Muscle of leg (tissue), 9 donors: ENCODE results near the gene AKIP1. TPM values are rescaled to one million over a fixed set of nuclear protein-coding genes. Genes with fewer than 3 reads are reported as not detected.

Experiments
- polyA plus RNA-seq, 8 donors: library from polyadenylated mRNA; unstranded; fragments of 120-200 nt; gene quantifications; one replicate each; pipeline versions ENCODE4 v1.2.1 to v1.2.3, GENCODE V29; 2013; ENCODE audit warnings: inconsistent platforms in 1 of 8, low replicate concordance in 1 of 8; ENCODE audit not compliant: insufficient read length in 8 of 8, insufficient read depth in 1 of 8
- total RNA-seq: library from RNA; stranded (reverse); fragments of 120-200 nt; gene quantifications from one replicate; pipeline ENCODE4 v1.2.4, GENCODE V29; 2013

AKIP1 gene
- total and polyA plus RNA-seq, 9 donors: 18.2 to 30.3 (median 24.4) TPM

Other genes with a start within 250 kb of the AKIP1 start
- gene TRIM66, start 228.5 kb upstream of the AKIP1 start, total RNA-seq: 3.8 TPM
- 1 to 10 TPM; 1.0 to 5.8 (median 2.7) TPM for gene TRIM66, start 228.5 kb upstream of the AKIP1 start, polyA plus RNA-seq
- 2,776 TPM for gene RPL27A, start 228.4 kb upstream of the AKIP1 start, total RNA-seq
- 1,000 to 10,000 TPM; 3,141 to 4,193 (median 3,646) TPM for gene RPL27A, start 228.4 kb upstream of the AKIP1 start, polyA plus RNA-seq
- gene C11orf16, start 21.8 kb downstream of the AKIP1 start, total RNA-seq: not detected
- gene C11orf16, start 21.8 kb downstream of the AKIP1 start, polyA plus RNA-seq: under 1 TPM in 3 of 8 donors, not detected in 5; 0.11 to 0.38 (median 0.13) TPM
- not detected for gene ASCL3, start 31.8 kb downstream of the AKIP1 start, total RNA-seq
- gene ASCL3, start 31.8 kb downstream of the AKIP1 start, polyA plus RNA-seq: not detected
- 25.2 TPM for gene TMEM9B, start 53.3 kb downstream of the AKIP1 start, total RNA-seq
- gene TMEM9B, start 53.3 kb downstream of the AKIP1 start, polyA plus RNA-seq: 10 to 100 TPM; 33.7 to 39.8 (median 36.3) TPM
- gene NRIP3, start 92.8 kb downstream of the AKIP1 start, total RNA-seq: 1.6 TPM
- 1 to 10 TPM in 3 of 8 donors, under 1 TPM in 5; 0.76 to 1.5 (median 0.99) TPM for gene NRIP3, start 92.8 kb downstream of the AKIP1 start, polyA plus RNA-seq
- gene SCUBE2, start 180.4 kb downstream of the AKIP1 start, total RNA-seq: 34.8 TPM
- 10 to 100 TPM; 22.8 to 52.9 (median 29.5) TPM for gene SCUBE2, start 180.4 kb downstream of the AKIP1 start, polyA plus RNA-seq